Sciatic nerve (tissue), 2 donors: ENCODE results near the gene SPAM1. TPM values are rescaled to one million over a fixed set of nuclear protein-coding genes. Genes with fewer than 3 reads are reported as not detected.
"Not testable (repeated sequence)": the region's sequence is repeated elsewhere in the genome, so short reads cannot be mapped to it uniquely, and the experiment has no call there.

Source experiments
- ATAC-seq: fragments of 200-7000 bp; cut with Tn5 transposase; one replicate; pipeline ENCODE4 v1.9.1; 2020; ENCODE audit warnings: mild to moderate bottlenecking, moderate library complexity
- DNase-seq: peaks from one replicate; pipeline ENCODE4 v3.0.0-alpha.2; 2020; ENCODE audit warnings: low spot score
- intact Hi-C: fragments of 100-400 bp; cut with DNase I; formaldehyde crosslinking; loops from one replicate; pipeline ENCODE4 v1.14.2; 2022
- total RNA-seq: library from RNA; stranded (reverse); fragmentation: NEBNext Ultra II Directional; extraction: Animal tissue kit (Norgen Biotek cat#: 25700); gene quantifications from one replicate; pipeline ENCODE4 v1.2.1, GENCODE V29; 2021
- donor health status: DM: no; HTN: no; CAD: no.
- donor health status: DM: no; HTN: no; CAD: no.

SPAM1 gene
- total RNA-seq, 1 donor from 2014 or later = not detected

DNA sequence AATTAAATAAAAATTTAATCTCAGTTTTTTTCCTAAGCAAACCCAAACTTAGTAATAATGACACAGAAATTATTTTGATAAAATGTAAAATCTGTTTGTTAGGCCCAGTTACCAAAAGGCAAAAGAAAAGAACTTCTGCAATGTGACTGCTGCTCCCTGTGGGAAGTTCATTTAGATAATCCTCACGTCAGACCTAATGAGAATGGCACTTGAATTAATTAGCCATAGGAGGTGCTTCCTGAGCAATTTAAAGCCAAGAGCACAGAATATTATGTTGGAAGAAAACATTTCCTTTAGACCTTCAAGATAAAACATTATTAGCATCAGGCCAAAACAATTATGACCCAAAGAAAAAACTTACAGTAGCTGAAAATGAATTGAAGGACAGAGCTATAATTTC, 19.4 kb downstream of the SPAM1 start:
- ATAC-seq (no peak), DNase-seq (no peak)
- intact Hi-C loops = no loop called here

DNA sequence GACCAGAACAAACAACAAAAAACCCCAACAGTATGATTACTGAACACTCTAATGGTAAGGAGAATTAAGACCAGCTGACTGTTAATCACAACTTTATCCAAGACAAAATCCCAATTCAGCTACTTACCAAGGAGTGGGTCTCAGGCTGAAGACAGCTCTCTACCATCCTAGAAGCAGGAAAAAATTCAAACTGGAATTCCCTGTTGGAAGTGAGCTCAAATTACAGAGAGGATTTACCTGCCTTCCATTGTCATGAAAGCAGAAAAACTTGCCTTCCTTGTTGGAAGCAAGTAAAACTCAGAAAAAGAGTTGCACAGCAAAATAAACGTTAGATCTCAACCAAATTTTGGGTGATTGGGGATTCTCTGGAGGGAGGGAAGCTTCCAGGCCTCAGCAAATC, 20.9 kb downstream of the SPAM1 start:
- no peak for ATAC-seq

DNA sequence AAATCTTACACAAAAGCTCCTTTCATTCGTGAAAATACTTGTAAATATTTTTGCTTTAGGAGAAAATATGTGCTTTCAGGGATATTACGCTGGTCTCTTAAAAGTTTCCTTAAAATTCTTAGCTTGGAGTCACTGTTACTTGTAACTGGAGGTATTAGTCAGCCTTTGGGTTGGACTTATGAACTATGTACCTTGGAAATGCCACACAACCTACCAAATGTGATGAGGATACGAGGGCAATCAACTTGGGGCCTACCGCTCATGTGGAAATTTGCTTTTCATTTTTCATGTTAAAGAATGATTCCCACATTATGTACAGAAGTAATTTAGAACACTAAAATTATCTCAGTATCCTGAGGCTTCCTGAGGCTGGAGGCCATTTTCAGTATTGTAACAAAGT, 23.1 kb downstream of the SPAM1 start:
- no peak for ATAC-seq
- intact Hi-C loops = no loop called here
- no peak for DNase-seq

More for the DNA sequence above, 20.9 kb downstream of the SPAM1 start:
- intact Hi-C loops = no loop called here
- no peak for DNase-seq

DNA sequence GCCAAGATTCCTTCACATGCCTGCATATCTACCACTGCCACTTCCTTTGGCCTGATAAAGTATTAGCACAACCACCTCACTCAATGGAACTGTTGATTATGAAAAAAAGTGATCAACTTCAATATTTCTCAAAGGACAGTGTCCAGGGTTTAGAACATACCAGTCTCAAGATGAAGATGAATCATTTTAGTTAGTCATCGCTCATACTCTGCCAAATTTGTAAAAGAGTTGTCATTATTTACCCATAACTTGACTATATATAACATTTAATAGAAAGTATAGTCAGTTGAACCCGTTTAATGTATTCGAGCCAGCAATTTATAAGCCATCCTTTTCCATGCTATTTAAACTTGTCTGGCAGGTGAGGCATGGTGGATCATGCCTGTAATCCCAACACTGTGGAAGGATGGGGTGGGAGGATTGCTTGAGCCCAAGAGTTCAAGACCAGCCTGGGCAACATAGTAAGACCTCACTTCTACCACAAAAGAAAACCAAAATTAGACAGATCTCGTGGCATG, 33.2 kb downstream of the SPAM1 start:
- DNase-seq (no peak), ATAC-seq (no peak)
- intact Hi-C loops = no loop called here

DNA sequence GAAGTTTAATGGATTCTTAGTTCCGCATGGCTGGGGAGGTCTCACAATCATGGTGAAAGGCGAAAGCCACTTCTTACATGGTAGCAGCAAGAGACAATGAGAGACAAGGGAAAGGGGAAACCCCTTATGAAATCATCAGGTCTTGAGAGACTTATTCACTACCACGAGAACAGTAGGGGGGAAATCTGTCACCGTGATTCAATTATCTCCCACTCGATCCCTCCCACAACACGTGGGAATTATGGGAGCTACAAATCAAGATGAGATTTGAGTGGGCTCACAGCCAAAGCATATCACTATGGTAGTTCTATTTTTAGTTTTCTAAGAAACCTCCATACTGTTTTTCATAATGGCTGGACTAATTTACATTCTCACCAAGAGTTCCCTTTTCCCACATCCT, 36.7 kb downstream of the SPAM1 start:
- intact Hi-C loops = no loop called here
- no peak for DNase-seq
- ATAC-seq = no peak

DNA sequence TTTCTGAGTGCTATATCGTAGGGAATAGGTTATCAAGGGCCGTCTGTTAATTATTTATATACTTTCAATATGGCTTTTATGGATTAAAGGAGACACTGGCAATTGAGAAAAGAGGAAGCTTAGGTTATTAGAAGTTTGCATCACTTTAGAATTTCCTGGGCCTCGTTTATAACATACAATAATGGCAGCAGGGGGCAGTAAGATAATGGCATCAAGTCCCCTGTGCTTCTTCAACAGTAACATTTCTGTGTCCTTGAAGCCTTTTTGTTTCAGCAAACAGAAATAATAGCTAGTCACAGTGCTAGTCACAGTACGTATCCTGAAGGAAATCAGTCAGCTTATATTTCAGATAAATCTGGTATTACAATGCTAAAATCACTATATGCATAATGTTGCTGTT, 41.9 kb downstream of the SPAM1 start:
- intact Hi-C loops = no loop called here
- DNase-seq (no peak), ATAC-seq (no peak)

DNA sequence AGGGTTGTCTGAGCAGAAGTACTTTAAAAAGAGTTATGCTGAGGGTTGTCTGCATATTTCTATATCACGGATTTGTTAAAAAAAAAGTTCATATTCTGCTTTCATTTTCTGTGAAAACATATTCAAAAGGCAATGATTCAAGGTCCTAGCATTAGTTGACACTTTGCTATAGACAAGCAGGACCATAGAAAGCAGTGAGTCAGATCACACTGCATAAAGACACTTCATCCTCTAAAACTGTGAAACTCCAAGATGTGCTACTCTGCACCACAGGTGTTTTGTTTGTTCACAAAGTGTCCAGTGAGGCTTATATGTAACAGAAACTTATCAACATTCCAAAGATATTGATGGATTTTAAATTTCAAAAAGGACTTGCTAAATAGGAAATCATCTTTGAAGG, 47.0 kb downstream of the SPAM1 start:
- DNase-seq = no peak
- intact Hi-C loops = no loop called here
- no peak for ATAC-seq

DNA sequence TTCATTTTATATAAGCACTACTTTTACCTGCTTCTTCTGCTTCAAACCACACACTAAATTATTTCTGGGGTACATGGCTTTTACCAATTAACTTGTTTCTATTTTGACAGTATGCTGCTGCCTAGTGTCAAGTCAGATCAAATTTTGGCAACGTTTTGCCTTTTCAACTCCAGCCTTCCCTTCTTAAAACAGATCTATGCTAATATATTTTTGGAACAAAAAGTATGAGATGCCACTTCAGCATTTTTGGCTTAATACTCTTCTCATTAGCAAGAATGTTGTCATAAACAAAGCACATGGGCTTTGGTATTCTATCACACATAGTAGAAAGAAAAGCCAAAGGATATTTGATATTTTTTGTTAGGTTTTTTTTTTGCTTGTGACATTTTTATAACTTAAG, 47.8 kb downstream of the SPAM1 start:
- no peak for ATAC-seq
- intact Hi-C loops = no loop called here
- no peak for DNase-seq

DNA sequence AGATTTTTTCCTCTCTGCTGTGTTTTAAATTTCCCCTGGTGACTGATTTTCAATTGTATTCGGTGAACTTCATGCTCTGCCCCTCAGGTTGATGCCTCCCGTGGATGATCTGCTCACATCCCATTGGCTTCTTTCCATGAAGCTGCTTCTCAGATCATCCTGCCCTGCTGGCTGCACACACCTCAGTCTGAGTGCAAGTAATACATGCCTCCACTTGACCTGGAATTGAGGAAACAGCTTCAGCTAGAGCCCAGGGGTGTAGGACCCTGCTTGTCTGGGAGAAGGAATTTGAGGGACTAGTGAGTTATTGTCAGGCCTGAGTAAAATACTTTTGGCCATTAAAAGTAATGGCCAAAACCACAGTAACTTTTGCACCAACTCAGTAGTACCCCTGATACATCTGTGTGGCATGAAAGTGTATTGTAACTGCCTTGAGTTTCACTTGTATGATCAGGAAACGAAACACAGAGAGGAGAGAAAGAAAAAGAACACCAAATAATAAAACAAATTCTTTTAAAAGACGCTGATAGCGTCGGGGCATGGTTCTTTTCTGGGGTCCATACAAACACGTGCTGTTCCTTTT, 49.4 kb downstream of the SPAM1 start:
- no peak for ATAC-seq
- intact Hi-C loops = no loop called here
- no peak for DNase-seq

DNA sequence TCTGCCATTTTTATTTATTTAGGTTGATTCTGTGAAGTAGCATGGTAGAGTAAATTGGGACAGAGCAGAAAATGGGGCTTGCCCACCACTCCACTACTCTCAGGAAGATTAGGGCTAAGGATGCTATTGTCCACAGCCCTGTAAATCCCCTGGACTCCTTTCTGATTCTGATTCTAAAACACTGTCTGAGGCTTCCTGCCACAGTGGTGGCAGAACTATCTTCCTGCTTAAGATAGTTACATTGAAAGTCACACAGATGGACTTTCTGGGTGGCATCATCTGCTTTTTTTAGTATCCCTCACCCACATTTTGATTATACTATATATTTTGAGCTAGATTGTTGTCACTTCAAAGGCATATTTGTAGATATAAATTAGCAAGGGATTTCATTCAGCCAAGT, 50.0 kb downstream of the SPAM1 start:
- intact Hi-C loops = no loop called here
- DNase-seq = no peak
- no peak for ATAC-seq

DNA sequence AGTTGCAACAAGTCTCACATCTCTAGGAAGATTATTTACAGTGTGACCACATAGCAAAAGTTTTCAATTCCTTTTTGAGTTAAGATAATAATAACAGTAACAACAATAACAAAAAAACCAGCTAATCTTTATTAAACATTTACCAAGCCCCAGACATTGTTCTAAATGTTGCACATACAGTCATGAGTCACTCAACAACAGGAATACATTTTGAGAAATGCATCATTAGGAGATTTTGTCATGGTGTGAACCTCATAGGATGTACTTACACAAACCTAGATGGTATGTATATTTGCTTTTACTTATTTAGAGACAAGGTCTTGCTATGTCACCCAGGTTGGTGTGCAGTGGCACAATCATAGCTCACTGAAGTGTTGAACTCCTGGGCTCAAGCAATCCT, 52.0 kb downstream of the SPAM1 start:
- ATAC-seq = no peak
- DNase-seq = no peak
- intact Hi-C loops = no loop called here

DNA sequence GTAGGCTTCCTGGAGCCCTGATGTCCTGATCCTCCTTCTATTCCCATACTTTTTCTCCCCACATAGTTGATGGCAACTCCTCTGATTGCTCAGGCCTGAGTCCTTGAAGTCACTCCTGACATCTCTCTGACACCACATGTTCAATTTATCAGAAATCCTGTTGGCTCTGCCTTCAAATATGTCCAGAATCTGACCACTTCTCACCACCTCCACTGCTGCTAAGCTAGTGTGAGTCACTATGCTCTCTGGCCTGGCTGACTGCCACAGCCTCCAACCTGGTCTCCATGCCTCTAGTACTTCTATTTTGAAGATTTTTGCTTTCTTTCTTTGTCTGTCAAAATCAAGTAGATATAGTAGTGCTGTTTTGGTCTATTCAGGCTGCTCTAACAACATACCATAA, 54.8 kb downstream of the SPAM1 start:
- no peak for ATAC-seq
- DNase-seq = no peak
- intact Hi-C loops = no loop called here

DNA sequence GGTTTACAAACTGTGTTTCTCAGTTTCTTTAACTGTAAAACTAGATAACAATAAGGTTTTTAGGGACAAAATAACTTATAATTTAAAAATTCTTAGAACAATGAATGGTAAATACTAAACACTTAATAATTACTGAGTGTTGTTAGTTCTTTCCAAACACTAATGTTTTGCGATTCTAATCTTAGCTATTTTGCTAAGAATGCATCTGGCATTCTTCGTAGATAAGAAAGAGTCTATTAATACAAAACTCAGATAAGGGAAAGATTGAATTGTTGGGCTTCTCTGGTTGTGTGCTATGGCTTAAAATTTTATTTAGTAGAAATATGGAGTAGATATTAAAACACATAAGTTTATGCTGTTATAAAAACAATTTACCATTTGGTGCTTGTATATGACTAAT, 62.4 kb downstream of the SPAM1 start:
- intact Hi-C loops = no loop called here
- no peak for ATAC-seq
- no peak for DNase-seq

DNA sequence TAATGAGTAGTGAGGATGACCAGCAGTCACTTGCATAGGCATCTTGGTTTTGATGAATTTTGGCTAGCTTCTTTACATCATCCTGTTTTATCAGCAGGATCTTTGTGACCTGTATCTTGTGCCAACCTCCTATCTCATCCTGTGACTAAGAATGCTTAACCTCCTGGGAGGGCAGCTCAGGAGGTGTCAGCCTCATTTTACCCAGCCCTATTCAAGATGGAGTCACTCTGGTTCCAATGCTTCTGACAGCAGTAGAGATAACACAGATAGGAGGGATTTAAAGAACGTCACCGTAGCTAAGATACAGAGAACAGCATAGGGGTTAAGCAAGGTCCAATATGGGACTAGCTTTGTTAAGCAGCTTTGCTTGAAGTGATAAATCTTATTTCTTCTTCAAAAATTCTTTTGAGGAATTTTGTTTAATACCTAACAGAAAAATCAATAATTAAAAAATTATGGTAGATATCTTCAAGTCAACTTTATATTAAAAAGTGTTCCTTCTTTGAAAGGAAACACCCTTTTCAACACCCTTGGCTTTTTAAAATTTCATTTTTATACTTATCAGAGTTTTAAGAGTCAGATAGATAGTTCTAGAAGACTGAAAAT, 68.0 kb downstream of the SPAM1 start:
- ATAC-seq = no peak
- intact Hi-C loops = no loop called here

DNA sequence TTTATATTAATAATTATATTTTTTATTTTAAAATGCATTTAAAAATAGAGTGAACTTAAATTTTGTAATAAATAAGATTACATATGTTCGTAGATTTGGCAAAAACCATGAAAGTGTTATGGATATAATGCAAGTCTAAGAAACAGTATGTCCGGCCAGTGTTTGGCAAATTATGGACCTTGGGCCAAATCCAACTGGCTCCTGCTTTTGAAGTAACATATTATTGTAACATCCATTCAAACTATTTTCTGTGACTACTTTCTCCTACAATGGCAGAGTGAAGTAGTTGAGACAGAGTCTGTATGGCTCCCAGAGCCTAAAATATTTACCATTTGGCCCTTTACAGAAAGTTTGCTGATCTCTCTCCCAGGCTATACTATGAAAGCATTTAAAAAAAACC, 69.0 kb downstream of the SPAM1 start:
- no peak for DNase-seq
- ATAC-seq = no peak
- intact Hi-C loops = no loop called here

More for the DNA sequence above, 68.0 kb downstream of the SPAM1 start:
- DNase-seq = no peak

DNA sequence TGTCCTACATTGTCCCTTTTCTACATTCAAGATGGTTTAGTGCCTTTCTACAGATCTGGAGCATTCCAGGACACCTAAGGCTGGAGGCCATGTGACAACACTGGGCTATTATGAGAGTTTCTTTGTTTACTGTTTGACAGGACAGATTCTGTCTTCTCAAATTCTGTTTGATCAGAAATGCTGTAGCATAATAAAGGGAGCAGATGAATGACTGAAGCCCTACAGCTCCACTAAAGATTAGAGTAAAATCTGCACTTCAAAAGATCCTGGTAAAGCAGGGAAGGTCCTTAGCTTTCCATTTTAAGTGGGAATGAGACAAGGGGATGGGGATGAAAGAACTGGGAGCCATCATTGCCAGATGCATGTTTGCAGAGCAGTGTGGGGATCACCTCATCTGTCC, 69.4 kb downstream of the SPAM1 start:
- ATAC-seq = no peak
- intact Hi-C loops = no loop called here
- DNase-seq = no peak

DNA sequence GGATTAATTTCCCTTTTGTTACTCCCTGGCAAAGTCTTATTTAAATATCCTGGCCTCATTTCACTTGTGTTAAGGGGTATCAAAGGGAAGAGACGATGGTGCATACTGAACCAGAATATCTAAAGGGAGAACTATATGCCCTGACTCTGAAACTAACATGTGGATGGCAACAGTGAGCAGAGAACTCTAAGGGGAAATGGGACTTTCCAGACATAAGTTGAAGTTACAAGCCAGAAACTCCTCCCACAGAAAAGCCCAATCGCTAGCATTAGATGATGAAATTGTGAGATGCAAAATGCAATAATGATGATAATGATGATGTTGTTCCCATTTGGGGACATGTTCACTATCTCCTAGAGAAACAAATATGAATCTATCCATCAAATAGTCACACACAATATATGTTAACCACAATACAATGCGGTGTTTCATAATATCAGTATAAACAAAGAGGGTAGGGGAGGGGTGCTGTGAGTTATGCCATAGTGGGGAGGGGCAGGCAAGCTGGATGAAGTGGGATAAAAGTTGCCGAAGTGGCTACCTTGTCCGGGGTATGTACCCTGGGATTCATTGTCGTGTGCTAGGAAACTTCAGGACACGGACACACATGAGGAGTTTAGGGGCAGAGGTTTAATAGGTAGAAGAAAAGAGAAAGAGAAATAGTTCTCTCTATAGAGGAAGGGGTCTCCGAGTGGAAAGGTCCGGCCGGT, 70.7 kb downstream of the SPAM1 start:
- DNase-seq (no peak), ATAC-seq (no peak)
- intact Hi-C loops = no loop called here

DNA sequence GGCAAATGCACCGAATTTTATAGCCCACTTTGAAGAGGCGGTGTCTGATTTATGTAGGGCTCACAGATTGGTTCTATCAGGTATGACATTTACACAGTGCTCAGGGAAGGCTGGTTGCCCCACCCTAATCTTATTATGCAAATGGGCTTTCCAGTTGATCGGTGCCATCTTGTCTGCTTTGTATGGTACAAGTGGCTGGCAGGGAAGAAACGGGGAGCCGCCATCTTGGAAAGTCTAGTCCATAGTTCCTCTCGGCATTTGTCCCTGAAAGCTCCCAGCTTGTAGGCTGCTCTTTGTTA, 71.2 kb downstream of the SPAM1 start:
- ATAC-seq = no peak
- DNase-seq = no peak
- intact Hi-C loops = no loop called here

DNA sequence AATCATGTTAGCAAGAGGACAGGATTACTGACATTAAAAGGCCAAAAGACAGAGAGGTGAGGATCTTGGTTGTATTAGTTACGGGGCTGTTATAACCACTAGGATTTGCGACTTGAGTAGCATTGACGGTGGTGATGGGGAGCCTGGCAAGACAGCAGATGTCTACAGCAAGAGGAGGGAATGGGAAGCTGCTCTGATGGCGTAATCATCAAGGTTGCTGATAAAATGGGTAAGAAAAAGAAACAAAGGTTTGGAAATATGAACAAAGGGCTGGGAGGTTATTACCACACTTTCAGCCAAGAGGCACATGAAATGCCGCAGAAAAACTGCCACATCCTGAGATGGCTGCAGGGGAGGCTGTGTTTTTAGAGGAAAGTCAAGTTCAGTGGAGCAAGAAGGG, 73.9 kb downstream of the SPAM1 start:
- no peak for ATAC-seq
- intact Hi-C loops = no loop called here
- no peak for DNase-seq

DNA sequence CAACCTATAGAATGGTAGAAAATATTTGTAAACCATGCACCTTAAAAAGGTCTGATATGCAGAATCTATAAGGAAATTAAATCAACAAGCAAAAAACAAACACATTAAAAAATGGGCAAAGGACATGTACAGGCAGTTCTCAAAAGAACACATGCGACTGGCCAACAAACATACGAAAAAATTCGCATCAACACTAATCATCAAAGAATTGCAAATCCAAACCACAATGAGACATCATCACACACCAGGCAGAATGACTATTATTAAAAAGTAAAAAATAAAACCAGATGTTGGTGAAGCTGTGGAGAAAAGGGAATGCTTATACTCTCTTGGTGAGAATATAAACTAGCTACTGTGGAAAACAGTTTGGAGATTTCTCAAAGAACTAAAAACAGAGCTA, 74.7 kb downstream of the SPAM1 start:
- DNase-seq = no peak
- intact Hi-C loops = no loop called here
- ATAC-seq = no peak

DNA sequence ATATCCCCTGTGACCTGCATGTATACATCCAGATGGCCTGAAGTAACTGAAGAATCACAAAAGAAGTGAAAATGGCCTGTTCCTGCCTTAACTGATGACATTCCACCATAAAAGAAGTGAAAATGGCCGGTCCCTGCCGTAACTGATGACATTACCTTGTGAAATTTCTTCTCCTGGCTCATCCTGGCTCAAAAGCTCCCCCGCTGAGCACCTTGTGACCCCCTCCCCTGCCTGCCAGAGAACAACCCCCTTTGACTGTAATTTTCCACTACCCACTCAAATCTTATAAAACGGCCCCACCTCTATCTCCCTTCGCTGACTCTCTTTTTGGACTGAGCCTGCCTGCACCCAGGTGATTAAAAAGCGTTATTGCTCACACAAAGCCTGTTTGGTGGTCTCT, 83.3 kb downstream of the SPAM1 start:
- DNase-seq, ATAC-seq, intact Hi-C loops: not testable (repeated sequence)
